Gastroesophageal sphincter (tissue), 3 donors: ENCODE measurements around the gene LRFN2.

Experiments
- CTCF ChIP-seq, 4 experiments: fragments of 200-600 bp in 2 of 4; fragments of 450-650 bp in 2 of 4; sonication (generic) in 1 of 4; IDR thresholded peaks; one replicate each; pipeline ENCODE4 v1.5.1; 2017 to 2019; ENCODE audit warnings: antibody characterized with exemption in 4 of 4, mild to moderate bottlenecking in 2 of 4, moderate library complexity in 2 of 4
- EP300 ChIP-seq: sonication (generic); formaldehyde crosslinking; IDR thresholded peaks from one replicate; pipeline ENCODE4 v1.6.1; 2017; ENCODE audit warnings: antibody characterized with exemption, mild to moderate bottlenecking
- POLR2A ChIP-seq, 2 donors: fragments of 450-650 bp; IDR thresholded peaks; one replicate each; pipeline ENCODE4 v1.6.1; 2017; ENCODE audit warnings: antibody characterized with exemption in 2 of 2, mild to moderate bottlenecking in 2 of 2, moderate library complexity in 1 of 2
- POLR2AphosphoS5 ChIP-seq: sonication (generic); formaldehyde crosslinking; IDR thresholded peaks from one replicate; pipeline ENCODE4 v1.6.1; 2017; ENCODE audit warnings: antibody characterized with exemption

- TF ChIP-seq CTCF (IDR thresholded peaks at IDR 0.05), result no peak
- no peak for TF ChIP-seq POLR2A (IDR thresholded peaks at IDR 0.05)
- no peak for TF ChIP-seq POLR2AphosphoS5
- TF ChIP-seq EP300, result no peak
These were observed 579 bp downstream of the LRFN2 start for GRCh38 chr6:40586369-40587201.
